SK-N-DZ (cell line): Measurements from ENCODE around the gene NCKAP5.

Source experiments
- DNase-seq: peaks from one replicate; pipeline ENCODE4 v3.0.0-alpha.2; 2015; ENCODE audit warnings: low spot score

The NCKAP5 gene

DNA sequence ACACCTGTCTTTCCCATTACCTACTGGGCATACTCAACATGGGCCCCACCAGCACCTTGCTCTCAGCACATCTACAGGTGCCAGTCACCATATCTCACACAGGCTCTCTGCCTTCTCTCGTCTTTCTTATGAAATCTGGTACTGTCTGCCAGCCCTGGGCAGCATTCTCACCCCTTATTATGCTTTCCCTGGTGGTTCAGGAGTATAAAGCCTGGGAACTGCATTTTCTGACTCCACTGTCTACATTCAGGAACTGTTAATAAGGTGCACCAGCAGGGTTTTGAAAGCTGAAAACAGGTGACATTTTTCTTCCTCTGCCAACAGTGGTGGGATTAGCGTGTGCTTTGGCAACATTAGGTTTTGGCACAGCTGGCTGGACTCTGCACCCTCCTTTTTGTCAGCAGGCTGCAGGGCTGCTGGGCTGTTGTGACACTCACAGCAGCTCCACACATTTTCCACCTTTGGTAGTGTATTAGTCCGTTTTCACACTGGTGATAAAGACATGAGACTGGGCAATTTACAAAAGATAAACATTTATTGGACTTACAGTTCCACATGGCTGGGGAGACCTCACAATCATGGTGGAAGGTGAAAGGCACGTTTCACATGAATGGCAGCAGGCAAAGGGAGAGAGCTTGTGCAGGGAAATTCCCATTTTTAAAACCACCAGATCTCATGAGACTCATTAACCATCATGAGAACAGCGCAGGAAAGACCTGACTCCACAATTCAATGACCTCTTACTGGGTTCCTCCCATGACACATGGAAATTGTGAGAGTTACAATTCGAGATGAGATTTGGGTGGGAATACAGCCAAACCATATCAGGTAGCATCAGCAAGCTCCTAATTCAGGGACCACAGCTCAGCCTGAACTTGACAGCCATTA, 555.2 kb downstream of the NCKAP5 start:
- DNase-seq = no peak

GRCh38 chr2:133004623-133005022, 563.6 kb downstream of the NCKAP5 start:
- no peak for DNase-seq

GRCh38 chr2:132999421-132999820, 568.8 kb downstream of the NCKAP5 start:
- no peak for DNase-seq

- no peak for DNase-seq
Measured at GRCh38 chr2:132998221-132998620, 570.0 kb downstream of the NCKAP5 start.

GRCh38 chr2:132991471-132992045, 576.7 kb downstream of the NCKAP5 start:
- no peak for DNase-seq

DNA sequence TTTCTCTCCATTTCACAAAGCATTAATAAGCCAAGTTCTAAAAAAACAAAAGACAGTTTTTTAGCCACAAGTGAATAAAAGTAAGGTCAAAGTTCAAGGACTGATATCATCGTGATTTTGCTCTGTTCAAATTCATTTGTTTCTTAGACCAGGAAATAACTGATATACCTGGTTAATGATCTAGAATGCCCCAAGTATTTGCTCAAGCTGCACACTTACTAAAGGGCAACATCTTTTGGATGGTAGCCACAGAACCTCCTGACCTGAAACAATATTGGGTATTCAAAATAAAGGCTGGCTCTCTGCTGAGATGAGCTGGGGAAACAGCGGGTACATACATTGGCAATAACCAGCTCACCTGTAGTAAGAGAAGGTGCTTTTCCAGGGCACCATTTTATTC, 583.5 kb downstream of the NCKAP5 start:
- no peak for DNase-seq

GRCh38 chr2:132980304-132980703, 588.0 kb downstream of the NCKAP5 start:
- DNase-seq = no peak

DNA sequence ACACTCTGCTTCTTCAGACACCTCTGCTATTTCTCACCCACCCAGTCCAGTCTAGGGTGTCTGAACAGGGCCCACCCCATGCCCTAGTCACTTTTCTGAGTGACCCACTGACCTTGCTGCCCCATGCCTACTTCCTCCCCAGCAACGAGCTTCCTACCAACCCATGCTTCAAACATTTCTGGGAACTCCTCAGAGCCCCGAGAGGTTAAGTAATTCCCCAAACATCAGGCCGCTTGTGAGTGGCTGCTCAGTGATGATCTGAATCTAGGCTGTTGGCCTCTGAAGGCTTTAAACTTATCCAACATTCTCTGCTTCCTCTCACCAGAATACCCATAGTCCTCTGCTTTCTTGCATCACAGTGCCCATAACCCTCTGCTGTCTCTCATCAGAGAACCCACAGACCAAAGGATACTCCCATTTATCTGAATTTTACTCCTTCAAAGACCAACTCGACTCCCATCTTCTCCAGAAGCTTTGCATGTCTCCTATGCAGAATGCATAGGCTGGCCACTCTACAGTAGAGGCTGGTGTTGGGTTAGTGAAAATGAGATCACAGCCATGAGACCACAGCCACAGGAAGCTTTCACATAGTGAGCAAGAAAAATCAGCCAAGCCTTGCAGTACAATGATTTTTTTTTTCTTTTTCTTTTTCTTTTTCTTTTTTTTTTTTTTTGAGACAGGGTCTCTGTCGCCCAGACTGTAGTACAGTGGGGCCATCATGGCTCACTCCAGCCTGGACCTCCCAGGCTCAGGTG, 588.7 kb downstream of the NCKAP5 start:
- DNase-seq = no peak

GRCh38 chr2:132978840-132979239, 589.4 kb downstream of the NCKAP5 start:
- no peak for DNase-seq

GRCh38 chr2:132977812-132978529, 590.3 kb downstream of the NCKAP5 start:
- DNase-seq = no peak

DNA sequence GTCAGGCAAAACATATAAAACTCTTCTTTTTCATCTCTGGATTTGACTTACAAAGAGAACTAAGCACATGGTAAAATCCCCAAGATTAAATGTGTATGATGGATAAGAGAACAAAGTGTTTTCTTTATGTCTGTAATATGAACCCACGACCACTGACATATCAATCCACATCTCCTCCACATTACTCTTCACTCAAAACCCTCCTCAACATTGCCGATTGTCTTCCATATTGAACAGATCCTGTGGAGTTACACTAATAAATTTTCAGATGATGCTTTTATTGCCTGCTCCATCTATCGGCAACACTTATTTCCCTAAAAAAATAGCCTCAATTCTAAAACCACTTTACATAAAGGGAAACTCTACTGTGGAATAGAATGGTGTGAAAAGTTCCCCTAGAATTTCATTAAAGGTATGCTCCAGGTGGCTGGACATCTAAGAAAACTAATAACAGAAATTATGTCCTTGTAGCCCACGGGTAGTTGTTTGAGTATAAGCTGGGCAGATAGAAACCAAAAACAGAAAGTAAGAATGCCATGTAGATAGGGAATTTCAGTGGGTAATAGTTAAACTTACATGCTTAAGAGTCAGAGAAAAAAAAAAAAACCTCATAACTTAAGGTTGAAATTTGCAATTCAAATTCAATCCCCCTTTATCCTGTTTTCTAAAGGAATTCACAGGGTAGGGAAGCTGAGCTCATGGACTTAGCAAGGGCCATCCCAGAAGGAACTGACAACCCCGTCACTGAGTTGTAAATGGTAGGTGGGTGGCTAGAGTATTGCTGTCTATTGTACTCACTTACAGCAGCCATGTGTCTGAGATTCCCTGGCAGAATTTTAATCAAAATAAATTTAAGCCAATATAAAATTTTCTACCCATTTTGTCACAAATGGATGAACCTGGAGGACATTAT, 592.8 kb downstream of the NCKAP5 start:
- DNase-seq = no peak

DNA sequence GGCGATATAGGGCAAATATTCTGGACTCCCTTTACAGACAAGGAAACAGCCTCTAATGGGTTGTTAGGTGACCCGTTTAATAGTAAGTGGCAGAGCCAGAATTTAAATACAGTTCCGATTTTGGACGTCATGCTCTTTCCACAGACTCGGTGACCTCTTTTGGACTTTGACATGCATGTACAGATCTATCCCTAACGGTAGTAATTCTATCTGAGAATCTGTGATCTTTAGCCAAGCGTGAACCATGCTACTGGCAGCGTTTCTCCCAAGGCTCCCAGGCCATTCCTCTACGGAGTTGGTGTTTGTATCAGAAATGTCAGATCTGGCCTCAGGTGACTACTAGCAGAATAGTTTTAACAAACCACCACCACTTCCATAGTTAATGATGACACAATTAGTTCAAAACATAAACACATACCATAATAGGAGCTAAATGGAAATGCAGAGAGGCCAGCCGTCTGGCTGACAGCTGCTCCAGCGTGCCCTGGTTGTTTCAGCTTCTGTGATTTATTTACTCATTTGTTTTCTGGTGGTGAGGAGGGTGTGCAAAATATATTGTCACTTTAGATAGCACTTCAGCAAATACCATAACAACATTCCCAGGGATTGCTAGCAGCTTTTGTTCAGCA, 593.7 kb downstream of the NCKAP5 start:
- no peak for DNase-seq

DNA sequence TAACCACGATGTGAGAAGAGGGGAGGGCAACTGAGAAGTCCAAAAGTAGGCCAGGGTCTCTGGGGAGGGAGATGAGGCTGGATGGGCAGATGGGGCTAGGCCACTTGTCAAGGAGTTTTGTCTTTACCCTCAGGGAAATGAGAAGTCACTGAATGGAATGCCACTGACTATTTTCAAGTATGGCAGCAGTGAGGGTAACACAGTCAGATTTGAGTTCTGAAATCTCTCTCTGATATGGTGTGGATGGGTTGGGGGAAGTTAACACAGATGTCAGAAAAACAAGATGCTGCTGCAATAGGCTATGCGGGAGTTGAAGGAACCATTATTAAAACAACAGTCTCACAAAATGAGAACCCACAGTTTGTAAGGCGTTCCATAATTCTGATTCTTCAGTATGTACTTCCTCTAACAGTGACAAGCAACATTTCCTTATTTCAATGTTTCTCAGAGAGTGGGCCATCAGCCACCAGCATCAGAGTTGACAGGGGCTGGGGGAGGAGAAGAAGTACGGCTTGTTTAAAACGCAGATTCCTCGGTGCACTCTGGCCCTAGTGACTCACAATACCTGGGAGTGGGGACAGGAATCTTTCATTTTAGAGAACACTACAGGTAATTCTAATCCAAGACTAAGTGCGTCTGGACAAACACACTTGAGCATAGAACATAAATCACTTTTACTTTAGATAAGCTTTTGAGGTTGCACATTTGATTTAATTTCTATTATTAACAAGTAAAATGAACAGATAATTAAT, 596.8 kb downstream of the NCKAP5 start:
- no peak for DNase-seq

DNA sequence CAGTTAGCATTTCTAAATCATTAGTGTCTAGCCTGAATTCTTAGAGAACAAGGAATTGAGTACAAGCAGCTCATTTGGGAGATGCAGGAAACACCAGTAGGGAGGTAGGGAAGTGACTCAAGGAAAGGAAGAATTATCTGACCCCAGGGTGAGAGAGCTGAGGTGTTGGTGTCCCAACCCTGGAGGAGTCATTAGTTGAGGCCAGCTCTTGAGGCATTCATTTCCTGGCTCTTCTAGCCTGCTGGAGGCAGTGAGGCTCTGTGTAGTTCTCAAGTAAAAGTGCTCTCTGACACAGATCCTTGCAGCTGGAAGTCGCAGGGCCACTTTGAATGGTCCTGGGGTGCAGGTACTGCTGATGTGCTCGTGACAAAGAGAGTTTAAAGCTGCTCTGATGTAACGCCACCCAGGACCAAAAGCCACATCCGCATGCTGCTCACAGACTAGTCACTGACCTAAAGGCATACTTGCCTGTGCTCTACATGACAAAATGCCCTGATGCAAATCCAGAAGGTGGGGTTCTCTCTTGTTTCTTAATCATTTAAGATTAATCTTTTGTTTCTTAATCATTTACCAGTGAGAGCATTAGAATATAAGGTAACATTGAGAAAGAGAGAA, 598.8 kb downstream of the NCKAP5 start:
- DNase-seq = no peak

- no peak for DNase-seq
Measured at GRCh38 chr2:132965460-132965859, 602.8 kb downstream of the NCKAP5 start.

DNA sequence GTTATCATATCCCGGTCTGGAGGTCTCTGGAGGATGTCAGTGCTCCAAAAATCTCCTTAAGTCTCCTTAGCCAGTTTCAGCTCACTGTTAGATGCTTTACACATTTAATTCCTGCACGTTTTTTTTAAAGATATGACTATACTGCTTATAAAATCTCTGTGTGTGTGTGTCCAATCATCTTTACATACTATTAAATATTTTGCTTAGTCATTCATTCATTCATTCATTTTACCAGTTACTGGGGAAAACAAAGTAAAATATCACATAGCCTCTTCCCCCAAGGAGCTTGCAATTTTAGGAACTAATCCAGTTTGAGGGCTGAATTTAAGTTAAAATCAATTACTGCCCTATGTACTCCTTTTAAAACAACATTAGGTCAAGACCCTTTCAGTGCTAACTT, 605.1 kb downstream of the NCKAP5 start:
- DNase-seq = no peak

- DNase-seq = no peak
Measured at GRCh38 chr2:132958887-132959286, 609.4 kb downstream of the NCKAP5 start.

GRCh38 chr2:132955871-132956615, 612.2 kb downstream of the NCKAP5 start:
- no peak for DNase-seq
